H1 (cell line): ENCODE data around the gene PTPRD. TPM values are rescaled to one million over a fixed set of nuclear protein-coding genes. Genes with fewer than 3 reads are reported as not detected.

Experiments used
- CTCF ChIA-PET: fragments of 300-600 bp; sonication (Branson Sonifier 250); formaldehyde crosslinking; loops from one replicate; lab custom pipeline; 2021; ENCODE audit not compliant: partially characterized antibody; lab: Charles Lee
- POLR2A ChIA-PET: fragments of 300-600 bp; sonication (Branson Sonifier 250); formaldehyde crosslinking; loops from one replicate; lab custom pipeline; 2021; ENCODE audit warnings: inconsistent platforms; ENCODE audit not compliant: partially characterized antibody; lab: Charles Lee
- DNase-seq, 2 experiments: peaks; one replicate each; pipeline versions ENCODE4 v3.0.0 to v3.0.0-alpha.2; 2010 to 2022; ENCODE audit warnings: low spot score in 2 of 2, low read depth in 1 of 2, mixed read lengths in 1 of 2
- FAIRE-seq: peaks from 2 replicates; lab custom pipeline; 2011; peaks lifted over from hg19 to GRCh38; lab: Jason Lieb, UNC
- H2AFZ ChIP-seq: 2 replicates; pipeline ENCODE4 v1.8.1; 2012; ENCODE audit warnings: low read length, inconsistent platforms
- H2AK5ac ChIP-seq: 2 replicates; pipeline ENCODE4 v1.6.1; 2013; ENCODE audit warnings: low read depth, low read length
- H2BK120ac ChIP-seq: replicated peaks from 2 replicates; pipeline ENCODE3; 2013; ENCODE audit warnings: low read depth, low read length, inconsistent platforms
- H2BK12ac ChIP-seq: 2 replicates; pipeline ENCODE4 v1.6.1; 2013; ENCODE audit warnings: low read depth, low read length
- H2BK15ac ChIP-seq: 2 replicates; pipeline ENCODE4 v1.6.1; 2013; ENCODE audit warnings: low read length
- H2BK20ac ChIP-seq: 2 replicates; pipeline ENCODE4 v1.6.1; 2013; ENCODE audit warnings: low read length
- H2BK5ac ChIP-seq: 2 replicates; pipeline ENCODE4 v1.6.1; 2013; ENCODE audit warnings: low read depth, low read length
- H3K14ac ChIP-seq: 2 replicates; pipeline ENCODE4 v1.6.1; 2013; ENCODE audit warnings: inconsistent platforms; ENCODE audit not compliant: insufficient read length
- H3K18ac ChIP-seq: 2 replicates; pipeline ENCODE4 v1.6.1; 2013; ENCODE audit warnings: low read length; ENCODE audit errors: extremely low read depth
- H3K23ac ChIP-seq: 2 replicates; pipeline ENCODE4 v1.6.1; 2013; ENCODE audit warnings: inconsistent platforms; ENCODE audit not compliant: insufficient read length
- H3K23me2 ChIP-seq: 2 replicates; pipeline ENCODE4 v1.6.1; 2013; ENCODE audit warnings: low read depth, low read length
- H3K27ac ChIP-seq: 2 replicates; pipeline ENCODE4 v1.6.1; 2011; ENCODE audit warnings: low read depth, low read length, inconsistent platforms
- H3K27me3 ChIP-seq, 4 experiments: replicated peaks in 1 of 4; 1 replicate in 1 of 4; 2 replicates in 3 of 4; pipeline versions ENCODE4 v1.6.1 to v1.8.1; 2011 to 2013; ENCODE audit warnings: low read length in 3 of 4, mild to moderate bottlenecking in 3 of 4, inconsistent platforms in 2 of 4, mixed read lengths in 2 of 4, moderate library complexity in 1 of 4; ENCODE audit not compliant: control insufficient read depth in 3 of 4, insufficient read depth in 3 of 4; ENCODE audit errors: extremely low read depth in 1 of 4
- H3K36me3 ChIP-seq, 4 experiments: 2 replicates each; pipeline versions ENCODE4 v1.6.1 to v1.8.1; 2011 to 2013; ENCODE audit warnings: mild to moderate bottlenecking in 4 of 4, low read length in 3 of 4, moderate library complexity in 2 of 4, control low read depth in 1 of 4, inconsistent platforms in 1 of 4; ENCODE audit not compliant: insufficient read depth in 4 of 4, control insufficient read depth in 2 of 4
- H3K4ac ChIP-seq: replicated peaks from 2 replicates; pipeline ENCODE3; 2013; ENCODE audit warnings: low read length, low read depth, mixed read lengths, inconsistent platforms; ENCODE audit not compliant: insufficient read length
- H3K4me1 ChIP-seq, 4 experiments: replicated peaks in 1 of 4; 1 replicate in 1 of 4; 2 replicates in 3 of 4; pipeline versions ENCODE4 v1.6.1 to v1.8.1; 2011 to 2013; ENCODE audit warnings: low read length in 3 of 4, inconsistent platforms in 2 of 4, mixed read lengths in 1 of 4; ENCODE audit not compliant: insufficient read depth in 4 of 4, control insufficient read depth in 3 of 4
- H3K4me2 ChIP-seq, 2 experiments: 2 replicates each; pipeline versions ENCODE4 v1.6.1 to v1.8.1; 2011 to 2013; ENCODE audit warnings: low read depth in 2 of 2, low read length in 2 of 2, control low read depth in 1 of 2, inconsistent platforms in 1 of 2, mild to moderate bottlenecking in 1 of 2; ENCODE audit not compliant: insufficient read depth in 1 of 2
- H3K4me3 ChIP-seq, 4 experiments: fragments of 200-600, 300-600 bp in 1 of 4; sonication (generic), shearing (Covaris generic), sonication (Bioruptor Twin) in 1 of 4; 2 replicates each; pipeline versions ENCODE4 v1.5.1 to v1.8.1; 2011 to 2016; ENCODE audit warnings: low read length in 4 of 4, low read depth in 3 of 4, control low read depth in 2 of 4, inconsistent platforms in 2 of 4, mild to moderate bottlenecking in 2 of 4, mixed read lengths in 1 of 4, moderate library complexity in 1 of 4; ENCODE audit not compliant: insufficient read depth in 2 of 4; ENCODE audit errors: extremely low read depth in 1 of 4
- H3K56ac ChIP-seq: replicated peaks from 2 replicates; pipeline ENCODE3; 2013; ENCODE audit warnings: low read depth, mild to moderate bottlenecking, mixed read lengths, low read length, inconsistent platforms; ENCODE audit not compliant: insufficient read length
- H3K79me1 ChIP-seq: 2 replicates; pipeline ENCODE4 v1.6.1; 2013; ENCODE audit warnings: low read depth, low read length, control low read depth
- H3K79me2 ChIP-seq, 2 experiments: 2 replicates each; pipeline versions ENCODE4 v1.6.1 to v1.8.1; 2012 to 2013; ENCODE audit warnings: low read length in 2 of 2, mild to moderate bottlenecking in 2 of 2, inconsistent platforms in 1 of 2; ENCODE audit not compliant: insufficient read depth in 2 of 2, control insufficient read depth in 1 of 2
- H3K9ac ChIP-seq, 4 experiments: replicated peaks in 1 of 4; 1 replicate in 1 of 4; 2 replicates in 3 of 4; pipeline versions ENCODE4 v1.6.1 to v1.8.1; 2011 to 2013; ENCODE audit warnings: low read depth in 3 of 4, low read length in 3 of 4, control low read depth in 2 of 4, mild to moderate bottlenecking in 2 of 4, moderate library complexity in 2 of 4, inconsistent platforms in 1 of 4; ENCODE audit errors: extremely low read depth in 1 of 4
- H3K9me3 ChIP-seq, 2 experiments: 2 replicates each; pipeline versions ENCODE4 v1.6.1 to v1.8.1; 2012 to 2013; ENCODE audit warnings: mild to moderate bottlenecking in 2 of 2, moderate library complexity in 2 of 2, control low read depth in 1 of 2, inconsistent platforms in 1 of 2, low read depth in 1 of 2, low read length in 1 of 2, mixed read lengths in 1 of 2; ENCODE audit not compliant: insufficient read depth in 2 of 2
- H4K20me1 ChIP-seq, 2 experiments: replicated peaks in 1 of 2; 2 replicates each; pipeline versions ENCODE3 to v1.8.1; 2011 to 2013; ENCODE audit warnings: inconsistent platforms in 2 of 2, low read length in 2 of 2, mild to moderate bottlenecking in 1 of 2; ENCODE audit not compliant: insufficient read depth in 2 of 2, control insufficient read depth in 1 of 2
- H4K5ac ChIP-seq: 2 replicates; pipeline ENCODE4 v1.6.1; 2013; ENCODE audit warnings: low read length, low read depth, mixed read lengths, inconsistent platforms; ENCODE audit not compliant: insufficient read length
- H4K8ac ChIP-seq: 2 replicates; pipeline ENCODE4 v1.8.0; 2013; ENCODE audit warnings: mild to moderate bottlenecking, moderate library complexity, low read length, inconsistent platforms; ENCODE audit not compliant: insufficient read depth; ENCODE audit errors: extremely low read depth
- H4K91ac ChIP-seq: replicated peaks from 2 replicates; pipeline ENCODE3; 2013; ENCODE audit warnings: low read length, mixed read lengths, inconsistent platforms; ENCODE audit not compliant: insufficient read length
- BCL11A ChIP-seq, 2 experiments: IDR thresholded peaks; one replicate each; pipeline ENCODE4 v1.6.1; 2011; ENCODE audit warnings: low read depth in 2 of 2, low read length in 2 of 2, mild to moderate bottlenecking in 2 of 2
- CEBPB ChIP-seq: IDR thresholded peaks from 2 replicates; pipeline ENCODE4 v1.6.1; 2012; ENCODE audit warnings: low read depth, low read length
- EZH2 ChIP-seq: fragments of 200-600 bp; sonication (generic); IDR thresholded peaks from 2 replicates; pipeline ENCODE4 v1.7.1; 2012; ENCODE audit warnings: low read depth, mild to moderate bottlenecking, moderate library complexity, low read length, inconsistent platforms; ENCODE audit not compliant: severe bottlenecking
- FOSL1 ChIP-seq: IDR thresholded peaks from 2 replicates; pipeline ENCODE4 v1.6.1; 2011; ENCODE audit warnings: mild to moderate bottlenecking, low read depth, low read length, moderate library complexity; ENCODE audit not compliant: insufficient read depth
- MAFK ChIP-seq: IDR thresholded peaks from 2 replicates; pipeline ENCODE4 v1.6.1; 2012; ENCODE audit warnings: low read depth, mild to moderate bottlenecking, improper control_type of control experiment, low read length
- RXRA ChIP-seq: IDR thresholded peaks from 2 replicates; pipeline ENCODE4 v1.6.1; 2011; ENCODE audit warnings: low read depth, mild to moderate bottlenecking, low read length, moderate library complexity; ENCODE audit not compliant: insufficient read depth
- SP4 ChIP-seq: IDR thresholded peaks from 2 replicates; pipeline ENCODE4 v1.6.1; 2012; ENCODE audit warnings: low read length, inconsistent platforms
- TCF12 ChIP-seq: IDR thresholded peaks from 2 replicates; pipeline ENCODE4 v1.6.1; 2011; ENCODE audit warnings: low read depth, mild to moderate bottlenecking, low read length
- WGBS, 2 experiments: shearing (Covaris generic) in 1 of 2; methylation state at CpG; one replicate each; pipeline versions ENCODE4 v1.1.6 to v1.1.7; 2013 to 2015; ENCODE audit warnings: low lambda C conversion rate in 2 of 2, mixed read lengths in 2 of 2, inconsistent platforms in 1 of 2, low coverage in 1 of 2, missing lambda C conversion rate in 1 of 2; ENCODE audit not compliant: insufficient replicate concordance in 2 of 2, insufficient coverage in 1 of 2, insufficient read length in 1 of 2; ENCODE audit errors: extremely low coverage in 1 of 2, missing lambda C conversion rate in 1 of 2; 5-methylcytosine and 5-hydroxymethylcytosine counted together
- polyA plus RNA-seq, 7 experiments: library from polyadenylated mRNA; depleted of rRNA in 3 of 7; stranded (reverse) in 5 of 7; unstranded in 2 of 7; fragments of >200 nt in 5 of 7; fragments of 200-250 nt in 2 of 7; gene quantifications; 1 replicate in 5 of 7; 2 replicates in 1 of 7; 4 replicates in 1 of 7; pipeline versions ENCODE4 v1.2.1 to v1.2.3, GENCODE V29; 2011 to 2013; ENCODE audit warnings: missing spikeins in 2 of 7, mixed read lengths in 2 of 7
- total RNA-seq: library from RNA; stranded (reverse); fragmentation: NEBNext Ultra II Directional; extraction: Animal tissue kit (Norgen Biotek cat#: 25700); gene quantifications from 2 replicates; pipeline ENCODE4 v1.2.1, GENCODE V29; 2021
- TF ChIP-seq, protein P1 (sequence below): IDR thresholded peaks from 2 replicates; pipeline ENCODE4 v1.6.1; 2011; ENCODE audit warnings: low read length, improper control_type of control experiment

PTPRD gene
- total and polyA plus RNA-seq, 2 of the 8 experiments (the other 6 are each of a cell fraction or from before 2014, with no cell fraction given), result 17.2 to 77.0 TPM

DNA sequence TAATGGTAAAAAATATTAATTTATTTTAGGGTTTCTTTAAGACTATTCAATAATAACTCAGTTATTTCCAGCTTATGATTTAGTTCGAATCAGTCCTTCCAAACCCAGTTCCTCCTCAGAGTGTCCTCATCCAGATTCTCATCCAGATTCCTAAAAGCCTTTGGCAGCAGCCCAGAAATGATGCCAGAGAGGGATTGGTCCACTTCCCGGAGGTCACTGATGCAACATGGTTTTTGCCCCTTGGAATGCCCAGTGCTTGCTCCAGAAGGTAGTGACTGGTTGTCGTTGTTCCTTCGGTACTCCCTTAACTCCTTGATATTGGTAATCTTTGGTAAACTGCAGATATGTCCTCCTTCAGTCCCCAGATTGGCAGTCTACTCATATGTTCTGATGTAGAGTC is 2320.1 kb downstream of the PTPRD start:
- Histone ChIP-seq H3K27me3 (no peaks in the 10 kb centered on the region), H2BK15ac (no peak overlapping the region), H3K36me3 (no peaks in the 10 kb centered on the region), H3K4me3 (no peak overlapping the region), H3K4me1 (no peaks in the 10 kb centered on the region), H4K5ac (no peak overlapping the region), H2BK120ac (no peak overlapping the region), H3K79me2 (no peaks in the 10 kb centered on the region), H3K4ac (no peak overlapping the region), H2BK20ac (no peak overlapping the region), H3K79me1 (no peaks in the 10 kb centered on the region), H2AFZ (no peak overlapping the region)
- FAIRE-seq, result no peak
- POLR2A ChIA-PET, result no interaction called here
- TF ChIP-seq TCF12, result no peak
- no peak for TF ChIP-seq FOSL1
- no peak for TF ChIP-seq BCL11A (IDR thresholded peaks at IDR 0.05; ENCODE audit: low read depth in 2 of 2, low read length in 2 of 2)
- no peak for TF ChIP-seq CEBPB
- TF ChIP-seq EZH2, result no peak
- TF ChIP-seq, protein P1, sequence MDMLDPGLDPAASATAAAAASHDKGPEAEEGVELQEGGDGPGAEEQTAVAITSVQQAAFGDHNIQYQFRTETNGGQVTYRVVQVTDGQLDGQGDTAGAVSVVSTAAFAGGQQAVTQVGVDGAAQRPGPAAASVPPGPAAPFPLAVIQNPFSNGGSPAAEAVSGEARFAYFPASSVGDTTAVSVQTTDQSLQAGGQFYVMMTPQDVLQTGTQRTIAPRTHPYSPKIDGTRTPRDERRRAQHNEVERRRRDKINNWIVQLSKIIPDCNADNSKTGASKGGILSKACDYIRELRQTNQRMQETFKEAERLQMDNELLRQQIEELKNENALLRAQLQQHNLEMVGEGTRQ, result no peak
- no peak for TF ChIP-seq SP4
- TF ChIP-seq MAFK, result no peak
- no peak for TF ChIP-seq RXRA
- TF ChIP-seq, all 59 proteins: peak for 0
- H3K56ac ChIP-seq, result no peak overlapping the region
- H2BK12ac ChIP-seq, result no peak overlapping the region
- no peak overlapping the region for H3K9ac ChIP-seq
- WGBS, 2 experiments, result 92% methylated on average over 4 of the region's 4 CpGs; no CpG with 5 or more reads in 1 of the 2 experiments
- 0 out of 4 replicates have a peak, but pooled peaks cover 0 to 3% of the 10 kb centered on the region in 2 experiments for H3K9me3 ChIP-seq
- H3K27ac ChIP-seq, result no peak overlapping the region
- no peaks in the 10 kb centered on the region for H4K20me1 ChIP-seq
- no peak overlapping the region for H3K14ac ChIP-seq
- H3K23me2 ChIP-seq, result no peaks in the 10 kb centered on the region
- no peak for DNase-seq
- no peak overlapping the region for H3K18ac ChIP-seq
- no peak overlapping the region for H4K91ac ChIP-seq
- no peak overlapping the region for H4K8ac ChIP-seq
- H3K4me2 ChIP-seq, result no peak overlapping the region
- CTCF ChIA-PET, result interaction anchor here (0.6 kb wide), 1 partner anchor 102 kb away, joined by 3 read pairs; no protein-coding TSS in a partner anchor
- H2BK5ac ChIP-seq, result no peak overlapping the region
- H3K23ac ChIP-seq, result no peak overlapping the region
- no peak overlapping the region for H2AK5ac ChIP-seq
